K562 (cell line): ENCODE results near the gene NDUFA7. TPM values are rescaled to one million over a fixed set of nuclear protein-coding genes. Genes with fewer than 3 reads are reported as not detected.

ENCODE experiments used
- C11orf30 ChIP-seq: fragments of 450-650 bp; IDR thresholded peaks from 2 replicates; pipeline ENCODE4 v1.6.1; 2016; ENCODE audit warnings: low read depth, mild to moderate bottlenecking
- CBX5 ChIP-seq: IDR thresholded peaks from 2 replicates; pipeline ENCODE4 v1.6.1; 2014; ENCODE audit warnings: low read depth, borderline replicate concordance
- CHCHD3 ChIP-seq: fragments of 250-450 bp; sonication (Bioruptor Pico); IDR thresholded peaks from 2 replicates; pipeline ENCODE4 v2.1.2; 2022; ENCODE audit warnings: mild to moderate bottlenecking
- ELF2 ChIP-seq: fragments of 250-450 bp; sonication (Bioruptor Pico); IDR thresholded peaks from 2 replicates; pipeline ENCODE4 v1.5.0; 2021; ENCODE audit warnings: mild to moderate bottlenecking
- ETV6 ChIP-seq, 3 experiments: fragments of 150-350 bp in 1 of 3; sonication (generic) in 1 of 3; formaldehyde crosslinking in 1 of 3; IDR thresholded peaks; 2 replicates each; pipeline versions ENCODE4 v1.6.1 to v1.8.0; 2014 to 2022; ENCODE audit warnings: borderline replicate concordance in 2 of 3, low read depth in 2 of 3, antibody characterized with exemption in 1 of 3, low read length in 1 of 3, mild to moderate bottlenecking in 1 of 3, missing genetic modification reagents in 1 of 3
- FOS ChIP-seq: IDR thresholded peaks from 3 replicates; pipeline ENCODE4 v1.6.1; 2011; ENCODE audit not compliant: insufficient read length; ENCODE audit errors: extremely low read depth
- HSF4 ChIP-seq: fragments of 250-450 bp; sonication (Bioruptor Pico); IDR thresholded peaks from 2 replicates; pipeline ENCODE4 v2.1.2; 2022; ENCODE audit warnings: mild to moderate bottlenecking, moderate library complexity, borderline replicate concordance
- ID3 ChIP-seq, 2 experiments: fragments of 250-450 bp in 1 of 2; fragments of 450-650 bp in 1 of 2; sonication (Bioruptor Pico) in 1 of 2; IDR thresholded peaks; 2 replicates each; pipeline versions ENCODE4 v1.6.1 to v1.8.0; 2016 to 2021; ENCODE audit warnings: mild to moderate bottlenecking in 2 of 2, moderate library complexity in 2 of 2, missing compliant biosample characterization in 1 of 2, missing genetic modification characterization in 1 of 2
- ILF3 ChIP-seq: fragments of 450-650 bp; IDR thresholded peaks from 2 replicates; pipeline ENCODE4 v1.6.1; 2018; ENCODE audit warnings: antibody characterized with exemption, mild to moderate bottlenecking, moderate library complexity, borderline replicate concordance
- KLF16 ChIP-seq: IDR thresholded peaks from 2 replicates; pipeline ENCODE4 v1.6.1; 2016; ENCODE audit warnings: antibody characterized with exemption
- MCM7 ChIP-seq, 2 experiments: fragments of 450-650 bp; IDR thresholded peaks; 2 replicates each; pipeline ENCODE4 v1.6.1; 2016 to 2018
- MEF2A ChIP-seq: IDR thresholded peaks from 2 replicates; pipeline ENCODE4 v1.6.1; 2011; ENCODE audit warnings: low read depth, mild to moderate bottlenecking, low read length, moderate library complexity; ENCODE audit not compliant: control insufficient read depth
- MTA3 ChIP-seq: fragments of 450-650 bp; formaldehyde crosslinking; IDR thresholded peaks from 2 replicates; pipeline ENCODE4 v1.6.1; 2017; ENCODE audit warnings: mild to moderate bottlenecking, borderline replicate concordance
- NCOR1 ChIP-seq: fragments of 450-650 bp; IDR thresholded peaks from 2 replicates; pipeline ENCODE4 v1.6.1; 2016; ENCODE audit warnings: mild to moderate bottlenecking, moderate library complexity
- POLR3A ChIP-seq: IDR thresholded peaks from 2 replicates; pipeline ENCODE4 v1.6.1; 2011; ENCODE audit warnings: borderline replicate concordance, mild to moderate bottlenecking, moderate library complexity; ENCODE audit not compliant: insufficient read length, insufficient read depth; ENCODE audit errors: extremely low read depth
- PRDM10 ChIP-seq: fragments of 450-650 bp; IDR thresholded peaks from 2 replicates; pipeline ENCODE4 v1.6.1; 2018; ENCODE audit not compliant: partially characterized antibody
- PRMT5 ChIP-seq: sonication (generic); formaldehyde crosslinking; IDR thresholded peaks from 2 replicates; pipeline ENCODE4 v1.5.0; 2020; ENCODE audit warnings: missing genetic modification reagents
- SMAD2 ChIP-seq: fragments of 150-350 bp; IDR thresholded peaks from 2 replicates; pipeline ENCODE4 v1.6.1; 2014; ENCODE audit warnings: low read depth, mild to moderate bottlenecking, low read length
- TGIF2 ChIP-seq: sonication (generic); formaldehyde crosslinking; IDR thresholded peaks from 2 replicates; pipeline ENCODE4 v1.8.1; 2022; ENCODE audit warnings: mild to moderate bottlenecking, missing genetic modification reagents, moderate library complexity
- ZKSCAN3 ChIP-seq: fragments of 250-450 bp; sonication (Bioruptor Pico); IDR thresholded peaks from 2 replicates; pipeline ENCODE4 v1.4.0; 2020
- ZNF282 ChIP-seq: sonication (generic); formaldehyde crosslinking; IDR thresholded peaks from 2 replicates; pipeline ENCODE4 v1.8.1; 2023; ENCODE audit warnings: missing genetic modification reagents
- ZNF431 ChIP-seq: sonication (generic); formaldehyde crosslinking; IDR thresholded peaks from 2 replicates; pipeline ENCODE4 v1.8.0; 2022; ENCODE audit warnings: mild to moderate bottlenecking, missing genetic modification reagents
- polyA plus RNA-seq, 8 experiments: library from polyadenylated mRNA; depleted of rRNA in 4 of 8; stranded (reverse) in 5 of 8; unstranded in 3 of 8; fragments of >200 nt; fragmentation: Nextera tagmentation in 2 of 8; fragmentation: Illumina TruSeq in 1 of 8; extraction: Ambion mirVana in 2 of 8; extraction: Trizol in 1 of 8; gene quantifications; 2 replicates each; pipeline versions ENCODE4 v1.2.1 to v1.2.3, GENCODE V29; 2011 to 2014; ENCODE audit warnings: inconsistent platforms in 1 of 8, missing spikeins in 1 of 8
- total RNA-seq, 7 experiments: library from RNA; depleted of rRNA in 6 of 7; stranded (reverse); fragments of >200 nt in 6 of 7; fragmentation: Illumina TruSeq in 2 of 7; extraction: Trizol in 2 of 7; gene quantifications; 2 replicates each; pipeline versions ENCODE4 v1.2.1 to v1.2.3, GENCODE V29; 2011 to 2021; ENCODE audit warnings: low replicate concordance in 1 of 7
- TF ChIP-seq, protein P1 (sequence below): fragments of 250-450 bp; sonication (Bioruptor Pico); IDR thresholded peaks from 2 replicates; pipeline ENCODE4 v1.5.1; 2021; ENCODE audit warnings: mild to moderate bottlenecking

NDUFA7 gene
- total and polyA plus RNA-seq, 9 of the 15 experiments (the other 6 are each of a cell fraction or from before 2014, with no cell fraction given), result 70.8 to 348 (median 142) TPM

DNA sequence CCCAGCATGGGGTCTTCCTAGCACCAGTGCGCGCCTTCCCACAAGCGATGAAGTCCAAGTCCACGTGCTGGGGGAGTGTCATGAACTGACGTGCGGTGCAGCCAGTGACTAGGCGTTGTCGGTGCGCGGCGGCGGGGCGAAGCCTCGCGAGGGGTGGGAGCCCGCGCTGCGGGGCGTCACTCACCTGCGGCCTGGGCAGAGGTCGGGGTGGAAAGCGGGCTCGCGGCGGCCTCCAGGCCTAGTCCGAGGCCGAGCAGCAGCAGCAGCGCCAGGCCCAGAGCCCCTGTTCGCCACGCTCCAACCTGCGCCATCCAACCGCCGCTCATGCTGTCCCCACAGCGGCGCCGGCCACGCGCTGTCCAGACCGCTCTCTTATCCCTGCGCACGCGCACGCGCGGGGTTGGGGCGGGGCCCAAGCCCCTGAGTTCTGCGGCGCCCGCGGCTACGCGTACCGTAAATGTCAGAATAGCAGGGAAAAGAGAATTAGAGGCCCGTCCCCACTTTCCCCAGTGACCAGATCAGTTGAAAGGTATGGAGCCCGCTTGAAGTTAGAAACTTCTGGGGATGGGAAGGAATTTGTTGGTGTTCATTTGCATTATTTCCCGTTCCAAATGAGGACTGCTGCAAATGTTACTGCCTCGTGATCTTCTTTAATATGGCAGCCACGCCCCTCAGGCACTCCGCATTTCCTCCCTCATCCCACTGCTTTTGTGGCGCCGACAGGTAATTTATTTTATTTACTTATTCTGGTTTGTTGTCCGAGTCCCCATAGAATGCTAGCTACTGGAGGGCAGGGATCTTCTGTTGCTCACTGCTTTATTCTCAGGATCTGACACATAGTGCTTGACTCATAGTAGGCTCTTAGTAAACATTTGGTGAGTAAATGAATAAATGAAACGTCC, 13.0 kb downstream of the NDUFA7 start, which contains the start of gene CD320 (continued):
- TF ChIP-seq PRDM10, result no peak
- TF ChIP-seq, protein P1, sequence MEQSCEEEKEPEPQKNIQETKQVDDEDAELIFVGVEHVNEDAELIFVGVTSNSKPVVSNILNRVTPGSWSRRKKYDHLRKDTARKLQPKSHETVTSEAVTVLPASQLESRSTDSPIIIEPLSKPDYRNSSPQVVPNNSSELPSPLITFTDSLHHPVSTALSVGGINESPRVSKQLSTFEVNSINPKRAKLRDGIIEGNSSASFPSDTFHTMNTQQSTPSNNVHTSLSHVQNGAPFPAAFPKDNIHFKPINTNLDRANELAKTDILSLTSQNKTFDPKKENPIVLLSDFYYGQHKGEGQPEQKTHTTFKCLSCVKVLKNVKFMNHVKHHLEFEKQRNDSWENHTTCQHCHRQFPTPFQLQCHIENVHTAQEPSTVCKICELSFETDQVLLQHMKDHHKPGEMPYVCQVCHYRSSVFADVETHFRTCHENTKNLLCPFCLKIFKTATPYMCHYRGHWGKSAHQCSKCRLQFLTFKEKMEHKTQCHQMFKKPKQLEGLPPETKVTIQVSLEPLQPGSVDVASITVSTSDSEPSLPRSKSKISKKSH (CRISPR knock-in tag), result no peak
- no peak for TF ChIP-seq POLR3A
- no peak for TF ChIP-seq ID3 (CRISPR knock-in tag; IDR thresholded peaks at IDR 0.05)
- no peak; the same call in 1 of the 2 replicates for TF ChIP-seq ID3 (tag; IDR thresholded peaks at IDR 0.05)
- TF ChIP-seq KLF16, result no peak
- TF ChIP-seq ZNF282 (CRISPR knock-in tag), result peak; percentile 98
- no peak for TF ChIP-seq CHCHD3 (CRISPR knock-in tag)
- TF ChIP-seq MEF2A, result no peak
- TF ChIP-seq ETV6 (IDR thresholded peaks at IDR 0.05; ENCODE audit: borderline replicate concordance in 1 of 2, low read depth in 2 of 2, low read length in 1 of 2), result no peak
- TF ChIP-seq ETV6 (CRISPR knock-in tag; IDR thresholded peaks at IDR 0.05; ENCODE audit: borderline replicate concordance), result 0 out of 2 replicates have a peak, but pooled peaks have one; percentile 42
- peak; percentile 83; the same call in 1 of the 2 replicates for TF ChIP-seq MTA3
- TF ChIP-seq FOS, result no peak
- no peak for TF ChIP-seq PRMT5 (CRISPR knock-in tag)
- no peak; the same call in 1 of the 2 replicates for TF ChIP-seq ILF3
- peak; percentile 57 for TF ChIP-seq C11orf30
- TF ChIP-seq MCM7 (IDR thresholded peaks at IDR 0.05), result no peak
- TF ChIP-seq ELF2, result no peak
- no peak for TF ChIP-seq SMAD2
- TF ChIP-seq HSF4, result no peak
- peak; percentile 97 for TF ChIP-seq TGIF2 (CRISPR knock-in tag)
- no peak for TF ChIP-seq NCOR1
- no peak for TF ChIP-seq ZKSCAN3 (CRISPR knock-in tag)
- TF ChIP-seq CBX5, result no peak
- TF ChIP-seq ZNF431, result peak; percentile 88
